HepG2 (cell line): Measurements from ENCODE around the gene HES3. TPM values are rescaled to one million over a fixed set of nuclear protein-coding genes. Genes with fewer than 3 reads are reported as not detected.

Experiments used
- CEBPB ChIP-seq: IDR thresholded peaks from 2 replicates; pipeline ENCODE4 v1.6.1; 2011; ENCODE audit warnings: low read depth, low read length, improper control_type of control experiment, borderline replicate concordance
- CENPT ChIP-seq: sonication (generic); formaldehyde crosslinking; IDR thresholded peaks from 2 replicates; pipeline ENCODE4 v1.8.0; 2022; ENCODE audit warnings: low read depth, mild to moderate bottlenecking, moderate library complexity, missing genetic modification reagents
- CREB3 ChIP-seq: sonication (generic); formaldehyde crosslinking; IDR thresholded peaks from 2 replicates; pipeline ENCODE4 v1.5.0; 2020; ENCODE audit warnings: missing genetic modification reagents
- LCORL ChIP-seq, 2 experiments: fragments of 450-650 bp in 1 of 2; sonication (generic) in 1 of 2; formaldehyde crosslinking in 1 of 2; IDR thresholded peaks; 2 replicates each; pipeline versions ENCODE4 v1.5.0 to v1.6.1; 2017 to 2020; ENCODE audit warnings: antibody characterized with exemption in 1 of 2, missing genetic modification reagents in 1 of 2
- MED13 ChIP-seq: sonication (generic); formaldehyde crosslinking; IDR thresholded peaks from 2 replicates; pipeline ENCODE4 v1.5.0; 2020; ENCODE audit warnings: missing genetic modification reagents
- PITX1 ChIP-seq: sonication (generic); formaldehyde crosslinking; IDR thresholded peaks from 2 replicates; pipeline ENCODE4 v1.5.1; 2020; ENCODE audit warnings: mild to moderate bottlenecking, missing genetic modification reagents
- SRY ChIP-seq: sonication (generic); formaldehyde crosslinking; IDR thresholded peaks from 2 replicates; pipeline ENCODE4 v1.8.0; 2022; ENCODE audit warnings: mild to moderate bottlenecking, missing genetic modification reagents
- TMF1 ChIP-seq: sonication (generic); formaldehyde crosslinking; IDR thresholded peaks from 2 replicates; pipeline ENCODE4 v1.8.1; 2022; ENCODE audit warnings: low read depth, missing genetic modification reagents
- ZFP1 ChIP-seq: IDR thresholded peaks from 2 replicates; pipeline ENCODE4 v1.6.1; 2016
- ZNF253 ChIP-seq: sonication (generic); formaldehyde crosslinking; IDR thresholded peaks from 2 replicates; pipeline ENCODE4 v1.8.0; 2022; ENCODE audit warnings: mild to moderate bottlenecking, missing genetic modification reagents, borderline replicate concordance
- ZNF329 ChIP-seq: sonication (generic); formaldehyde crosslinking; IDR thresholded peaks from 2 replicates; pipeline ENCODE4 v1.9.0; 2021; ENCODE audit warnings: low read depth, mild to moderate bottlenecking, missing genetic modification reagents
- ZNF691 ChIP-seq: sonication (generic); formaldehyde crosslinking; IDR thresholded peaks from 2 replicates; pipeline ENCODE4 v1.4.0; 2020; ENCODE audit warnings: missing genetic modification reagents, low read depth, mild to moderate bottlenecking, borderline replicate concordance
- ZSCAN31 ChIP-seq: sonication (generic); formaldehyde crosslinking; IDR thresholded peaks from 2 replicates; pipeline ENCODE4 v1.5.0; 2020; ENCODE audit warnings: low read depth, mild to moderate bottlenecking, missing genetic modification reagents
- polyA plus RNA-seq, 8 experiments: library from polyadenylated mRNA; depleted of rRNA in 3 of 8; stranded (reverse) in 7 of 8; unstranded in 1 of 8; fragments of >200 nt; fragmentation: Illumina TruSeq in 4 of 8; extraction: Trizol in 4 of 8; gene quantifications; 2 replicates each; pipeline versions ENCODE4 v1.2.1 to v1.2.3, GENCODE V29; 2011 to 2016; ENCODE audit warnings: low read depth in 4 of 8, missing spikeins in 1 of 8, mixed read lengths in 1 of 8; ENCODE audit not compliant: insufficient read depth in 1 of 8
- total RNA-seq, 5 experiments: library from RNA; depleted of rRNA; stranded (reverse); fragments of >200 nt; fragmentation: Illumina TruSeq; extraction: Trizol; gene quantifications; 2 replicates each; pipeline ENCODE4 v1.2.3, GENCODE V29; 2016; ENCODE audit warnings: low read depth in 1 of 5
- TF ChIP-seq, protein P1 (sequence below): sonication (generic); formaldehyde crosslinking; IDR thresholded peaks from 2 replicates; pipeline ENCODE4 v1.5.0; 2020; ENCODE audit warnings: mild to moderate bottlenecking, missing genetic modification reagents, borderline replicate concordance
- TF ChIP-seq, protein P2 (sequence below): sonication (generic); IDR thresholded peaks from 2 replicates; pipeline ENCODE4 v1.6.1; 2016; ENCODE audit warnings: low read depth, borderline replicate concordance
- TF ChIP-seq, protein P3 (sequence below): sonication (generic); formaldehyde crosslinking; IDR thresholded peaks from 2 replicates; pipeline ENCODE4 v1.8.1; 2023; ENCODE audit warnings: mild to moderate bottlenecking, missing genetic modification reagents

The HES3 gene
- total and polyA plus RNA-seq, 2 of the 13 experiments (the other 11 are each of a cell fraction or from before 2014, with no cell fraction given) = not detected

DNA sequence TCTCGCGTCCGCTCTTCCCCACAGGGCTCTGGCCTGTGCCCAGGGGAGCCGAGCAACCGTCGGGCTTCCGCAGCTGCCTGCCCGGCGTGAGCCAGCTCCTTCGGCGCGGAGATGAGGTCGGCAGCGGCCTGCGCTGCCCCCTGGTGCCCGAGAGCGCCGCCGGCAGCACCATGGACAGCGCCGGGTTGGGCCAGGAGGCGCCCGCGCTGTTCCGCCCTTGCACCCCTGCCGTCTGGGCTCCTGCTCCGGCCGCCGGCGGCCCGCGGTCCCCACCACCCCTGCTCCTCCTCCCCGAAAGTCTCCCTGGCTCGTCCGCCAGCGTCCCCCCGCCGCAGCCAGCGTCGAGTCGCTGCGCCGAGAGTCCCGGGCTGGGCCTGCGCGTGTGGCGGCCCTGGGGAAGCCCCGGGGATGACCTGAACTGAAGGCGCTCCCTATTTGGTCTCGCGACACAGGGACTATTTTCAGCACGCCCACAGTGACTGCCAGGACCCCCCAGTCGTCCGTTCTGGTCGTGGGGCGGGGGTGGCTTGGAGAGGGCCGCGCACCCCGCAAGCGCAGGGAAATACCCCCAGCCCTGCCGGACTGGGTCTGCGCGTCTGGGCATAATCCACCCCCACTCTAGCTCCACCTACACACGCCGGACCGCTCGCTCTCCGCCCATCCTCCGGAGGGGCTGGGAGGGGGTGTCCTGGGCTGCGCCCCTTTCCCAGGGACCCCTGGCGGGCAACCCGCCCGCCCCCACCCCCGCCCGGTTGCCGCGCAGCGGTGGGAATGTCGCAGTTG is 1.3 kb downstream of the HES3 start (continued):
- TF ChIP-seq ZNF691 (CRISPR knock-in tag) = peak; percentile 97
- no peak for TF ChIP-seq CEBPB
- TF ChIP-seq MED13 = peak; percentile 98
- TF ChIP-seq ZNF329 (CRISPR knock-in tag) = peak; percentile 93
- peak; percentile 99 for TF ChIP-seq TMF1
- peak; percentile 91; the same call in 1 of the 2 replicates for TF ChIP-seq ZFP1 (CRISPR knock-in tag)
- peak; percentile 98 for TF ChIP-seq CREB3 (CRISPR knock-in tag)
- TF ChIP-seq ZSCAN31 = peak; percentile 99
- peak; percentile 78 for TF ChIP-seq PITX1 (CRISPR knock-in tag)
- peak; percentile 100 for TF ChIP-seq SRY (CRISPR knock-in tag)
- peak; percentile 95 for TF ChIP-seq ZNF253
- TF ChIP-seq, protein P1, sequence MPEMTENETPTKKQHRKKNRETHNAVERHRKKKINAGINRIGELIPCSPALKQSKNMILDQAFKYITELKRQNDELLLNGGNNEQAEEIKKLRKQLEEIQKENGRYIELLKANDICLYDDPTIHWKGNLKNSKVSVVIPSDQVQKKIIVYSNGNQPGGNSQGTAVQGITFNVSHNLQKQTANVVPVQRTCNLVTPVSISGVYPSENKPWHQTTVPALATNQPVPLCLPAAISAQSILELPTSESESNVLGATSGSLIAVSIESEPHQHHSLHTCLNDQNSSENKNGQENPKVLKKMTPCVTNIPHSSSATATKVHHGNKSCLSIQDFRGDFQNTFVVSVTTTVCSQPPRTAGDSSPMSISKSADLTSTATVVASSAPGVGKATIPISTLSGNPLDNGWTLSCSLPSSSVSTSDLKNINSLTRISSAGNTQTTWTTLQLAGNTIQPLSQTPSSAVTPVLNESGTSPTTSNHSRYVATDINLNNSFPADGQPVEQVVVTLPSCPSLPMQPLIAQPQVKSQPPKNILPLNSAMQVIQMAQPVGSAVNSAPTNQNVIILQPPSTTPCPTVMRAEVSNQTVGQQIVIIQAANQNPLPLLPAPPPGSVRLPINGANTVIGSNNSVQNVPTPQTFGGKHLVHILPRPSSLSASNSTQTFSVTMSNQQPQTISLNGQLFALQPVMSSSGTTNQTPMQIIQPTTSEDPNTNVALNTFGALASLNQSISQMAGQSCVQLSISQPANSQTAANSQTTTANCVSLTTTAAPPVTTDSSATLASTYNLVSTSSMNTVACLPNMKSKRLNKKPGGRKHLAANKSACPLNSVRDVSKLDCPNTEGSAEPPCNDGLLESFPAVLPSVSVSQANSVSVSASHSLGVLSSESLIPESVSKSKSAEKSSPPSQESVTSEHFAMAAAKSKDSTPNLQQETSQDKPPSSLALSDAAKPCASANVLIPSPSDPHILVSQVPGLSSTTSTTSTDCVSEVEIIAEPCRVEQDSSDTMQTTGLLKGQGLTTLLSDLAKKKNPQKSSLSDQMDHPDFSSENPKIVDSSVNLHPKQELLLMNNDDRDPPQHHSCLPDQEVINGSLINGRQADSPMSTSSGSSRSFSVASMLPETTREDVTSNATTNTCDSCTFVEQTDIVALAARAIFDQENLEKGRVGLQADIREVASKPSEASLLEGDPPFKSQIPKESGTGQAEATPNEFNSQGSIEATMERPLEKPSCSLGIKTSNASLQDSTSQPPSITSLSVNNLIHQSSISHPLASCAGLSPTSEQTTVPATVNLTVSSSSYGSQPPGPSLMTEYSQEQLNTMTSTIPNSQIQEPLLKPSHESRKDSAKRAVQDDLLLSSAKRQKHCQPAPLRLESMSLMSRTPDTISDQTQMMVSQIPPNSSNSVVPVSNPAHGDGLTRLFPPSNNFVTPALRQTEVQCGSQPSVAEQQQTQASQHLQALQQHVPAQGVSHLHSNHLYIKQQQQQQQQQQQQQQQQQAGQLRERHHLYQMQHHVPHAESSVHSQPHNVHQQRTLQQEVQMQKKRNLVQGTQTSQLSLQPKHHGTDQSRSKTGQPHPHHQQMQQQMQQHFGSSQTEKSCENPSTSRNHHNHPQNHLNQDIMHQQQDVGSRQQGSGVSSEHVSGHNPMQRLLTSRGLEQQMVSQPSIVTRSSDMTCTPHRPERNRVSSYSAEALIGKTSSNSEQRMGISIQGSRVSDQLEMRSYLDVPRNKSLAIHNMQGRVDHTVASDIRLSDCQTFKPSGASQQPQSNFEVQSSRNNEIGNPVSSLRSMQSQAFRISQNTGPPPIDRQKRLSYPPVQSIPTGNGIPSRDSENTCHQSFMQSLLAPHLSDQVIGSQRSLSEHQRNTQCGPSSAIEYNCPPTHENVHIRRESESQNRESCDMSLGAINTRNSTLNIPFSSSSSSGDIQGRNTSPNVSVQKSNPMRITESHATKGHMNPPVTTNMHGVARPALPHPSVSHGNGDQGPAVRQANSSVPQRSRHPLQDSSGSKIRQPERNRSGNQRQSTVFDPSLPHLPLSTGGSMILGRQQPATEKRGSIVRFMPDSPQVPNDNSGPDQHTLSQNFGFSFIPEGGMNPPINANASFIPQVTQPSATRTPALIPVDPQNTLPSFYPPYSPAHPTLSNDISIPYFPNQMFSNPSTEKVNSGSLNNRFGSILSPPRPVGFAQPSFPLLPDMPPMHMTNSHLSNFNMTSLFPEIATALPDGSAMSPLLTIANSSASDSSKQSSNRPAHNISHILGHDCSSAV (CRISPR knock-in tag) = no peak
- TF ChIP-seq, protein P2, sequence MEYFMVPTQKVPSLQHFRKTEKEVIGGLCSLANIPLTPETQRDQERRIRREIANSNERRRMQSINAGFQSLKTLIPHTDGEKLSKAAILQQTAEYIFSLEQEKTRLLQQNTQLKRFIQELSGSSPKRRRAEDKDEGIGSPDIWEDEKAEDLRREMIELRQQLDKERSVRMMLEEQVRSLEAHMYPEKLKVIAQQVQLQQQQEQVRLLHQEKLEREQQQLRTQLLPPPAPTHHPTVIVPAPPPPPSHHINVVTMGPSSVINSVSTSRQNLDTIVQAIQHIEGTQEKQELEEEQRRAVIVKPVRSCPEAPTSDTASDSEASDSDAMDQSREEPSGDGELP = no peak
- TF ChIP-seq, protein P3, sequence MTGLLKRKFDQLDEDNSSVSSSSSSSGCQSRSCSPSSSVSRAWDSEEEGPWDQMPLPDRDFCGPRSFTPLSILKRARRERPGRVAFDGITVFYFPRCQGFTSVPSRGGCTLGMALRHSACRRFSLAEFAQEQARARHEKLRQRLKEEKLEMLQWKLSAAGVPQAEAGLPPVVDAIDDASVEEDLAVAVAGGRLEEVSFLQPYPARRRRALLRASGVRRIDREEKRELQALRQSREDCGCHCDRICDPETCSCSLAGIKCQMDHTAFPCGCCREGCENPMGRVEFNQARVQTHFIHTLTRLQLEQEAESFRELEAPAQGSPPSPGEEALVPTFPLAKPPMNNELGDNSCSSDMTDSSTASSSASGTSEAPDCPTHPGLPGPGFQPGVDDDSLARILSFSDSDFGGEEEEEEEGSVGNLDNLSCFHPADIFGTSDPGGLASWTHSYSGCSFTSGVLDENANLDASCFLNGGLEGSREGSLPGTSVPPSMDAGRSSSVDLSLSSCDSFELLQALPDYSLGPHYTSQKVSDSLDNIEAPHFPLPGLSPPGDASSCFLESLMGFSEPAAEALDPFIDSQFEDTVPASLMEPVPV (CRISPR knock-in tag) = peak; percentile 97
- no peak for TF ChIP-seq LCORL (IDR thresholded peaks at IDR 0.05)
- peak; percentile 83 for TF ChIP-seq LCORL (CRISPR knock-in tag; IDR thresholded peaks at IDR 0.05)
- peak; percentile 99 for TF ChIP-seq CENPT (CRISPR knock-in tag)
